HG02759 (cell line): ENCODE measurements around the gene OR6S1.

Source experiments
- ATAC-seq: cut with Tn5 transposase; IDR thresholded peaks from one replicate; pipeline ENCODE4 v1.9.1; 2021; ENCODE audit warnings: mild to moderate bottlenecking, moderate library complexity; ENCODE audit not compliant: unreplicated experiment

OR6S1 gene, protein sequence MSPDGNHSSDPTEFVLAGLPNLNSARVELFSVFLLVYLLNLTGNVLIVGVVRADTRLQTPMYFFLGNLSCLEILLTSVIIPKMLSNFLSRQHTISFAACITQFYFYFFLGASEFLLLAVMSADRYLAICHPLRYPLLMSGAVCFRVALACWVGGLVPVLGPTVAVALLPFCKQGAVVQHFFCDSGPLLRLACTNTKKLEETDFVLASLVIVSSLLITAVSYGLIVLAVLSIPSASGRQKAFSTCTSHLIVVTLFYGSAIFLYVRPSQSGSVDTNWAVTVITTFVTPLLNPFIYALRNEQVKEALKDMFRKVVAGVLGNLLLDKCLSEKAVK

DNA sequence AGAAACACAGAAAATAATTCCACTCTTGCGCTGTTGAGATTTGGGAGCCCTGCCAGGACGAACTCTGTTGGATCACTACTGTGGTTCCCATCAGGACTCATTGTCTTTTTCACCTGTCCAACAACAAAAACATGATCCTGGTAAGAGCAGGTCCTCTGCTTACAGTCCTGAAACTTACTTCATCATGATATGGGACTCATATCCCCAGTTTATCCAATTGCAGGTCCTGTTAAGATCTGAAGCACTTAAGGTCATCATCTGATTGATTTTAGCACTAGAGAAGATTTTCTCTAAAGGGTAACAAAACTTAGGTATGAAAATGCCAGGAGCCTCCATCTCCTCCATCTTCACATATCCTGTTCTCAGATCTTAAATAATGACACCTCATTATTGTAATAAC lies at the start of gene OR6S1:
OR6S1 (minus strand) TSS at position 101 of the 400 bp plus-strand sequence; CDS start at position 101, 0 bp downstream.
- ATAC-seq: no peak

DNA sequence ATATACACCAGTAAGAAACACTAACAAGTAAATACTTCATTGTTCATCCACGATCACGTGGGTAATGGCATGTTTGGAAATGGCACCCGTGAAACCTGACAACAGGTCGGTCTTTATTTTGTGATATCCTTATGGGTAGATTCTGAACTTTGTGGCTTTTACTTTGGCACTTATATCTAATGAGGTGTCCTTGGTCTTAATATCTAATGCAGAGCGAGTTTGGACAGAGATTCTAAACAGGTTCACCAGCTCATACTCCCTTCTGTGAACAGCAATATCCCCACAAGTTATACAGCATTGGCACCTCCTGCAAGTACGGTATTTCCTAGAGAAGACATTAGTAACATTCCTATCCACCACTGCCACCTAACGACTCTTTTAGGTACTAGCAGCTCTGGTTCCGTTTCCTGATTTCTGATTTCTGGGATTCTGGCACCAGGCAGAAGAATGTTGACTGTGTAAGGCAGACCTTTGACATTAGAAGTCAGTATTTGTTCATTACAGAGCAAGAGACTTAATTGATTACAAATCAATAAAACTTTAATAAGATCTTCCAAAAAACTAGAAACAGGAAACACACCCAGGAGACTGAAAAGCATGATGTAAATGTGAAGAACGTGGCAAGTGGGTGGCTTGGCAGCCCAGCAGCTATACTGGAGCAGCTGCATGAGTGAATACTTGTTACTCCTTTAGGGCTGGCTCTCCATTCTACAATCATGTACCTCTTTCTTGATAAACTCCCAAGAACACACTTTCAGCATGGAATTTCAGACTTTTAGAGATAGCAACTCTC lies 49.6 kb upstream of the OR6S1 start:
- peak; percentile 71 for ATAC-seq

GRCh38 chr14:20688167-20688839 lies 46.8 kb upstream of the OR6S1 start, which contains the start of gene ANG:
ANG (plus strand) TSS chr14:20688764; CDS start chr14:20693565, 4,801 bp downstream.
- ATAC-seq: no peak

- no peak for ATAC-seq
These were observed 46.1 kb upstream of the OR6S1 start for GRCh38 chr14:20687362-20688166.

- no peak for ATAC-seq
These were observed 45.1 kb upstream of the OR6S1 start for GRCh38 chr14:20686386-20687143.

DNA sequence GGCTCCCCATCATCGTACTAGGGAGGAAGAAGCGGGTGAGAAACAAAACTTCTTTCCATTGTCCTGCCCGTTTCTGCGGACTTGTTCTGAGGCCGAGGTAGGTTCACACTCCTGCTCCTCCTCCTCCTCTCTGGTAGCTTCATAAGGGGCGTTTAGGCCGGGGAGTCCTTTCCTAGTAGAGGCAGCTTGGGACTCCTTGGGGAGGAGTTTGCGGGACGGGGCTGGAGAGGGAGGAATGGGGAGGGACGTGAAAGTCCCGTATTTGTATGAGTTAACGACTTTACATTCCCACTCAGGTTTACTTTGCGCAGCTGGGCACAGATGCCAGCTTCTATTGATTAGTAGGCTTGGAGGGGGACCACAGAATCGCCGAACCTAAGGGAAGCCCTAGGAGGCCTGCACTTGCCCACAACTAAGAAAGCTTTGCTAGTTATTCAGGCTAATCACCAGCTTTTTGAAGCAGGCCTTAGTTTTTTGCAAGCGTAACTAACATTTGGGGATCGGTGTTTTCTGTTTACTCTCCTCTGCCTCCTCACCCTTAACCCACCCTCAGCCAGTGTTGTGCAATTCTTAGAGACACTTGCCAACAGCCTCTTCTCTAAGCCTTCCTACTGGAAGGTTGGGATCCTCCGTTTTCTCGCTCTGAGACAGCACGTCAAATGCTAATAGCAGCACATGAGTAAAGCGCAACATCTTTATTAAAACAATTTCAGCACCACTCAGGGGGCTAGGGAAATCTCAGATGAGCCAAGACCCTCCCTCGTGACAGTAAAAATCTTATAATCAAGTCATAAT lies 43.4 kb upstream of the OR6S1 start:
- ATAC-seq: no peak

- peak; percentile 32 for ATAC-seq
These were observed 42.6 kb upstream of the OR6S1 start, which contains the start of gene RNASE4 for GRCh38 chr14:20683891-20684661. RNASE4 (plus strand) TSS chr14:20684560; CDS start chr14:20699372, 14,812 bp downstream.

DNA sequence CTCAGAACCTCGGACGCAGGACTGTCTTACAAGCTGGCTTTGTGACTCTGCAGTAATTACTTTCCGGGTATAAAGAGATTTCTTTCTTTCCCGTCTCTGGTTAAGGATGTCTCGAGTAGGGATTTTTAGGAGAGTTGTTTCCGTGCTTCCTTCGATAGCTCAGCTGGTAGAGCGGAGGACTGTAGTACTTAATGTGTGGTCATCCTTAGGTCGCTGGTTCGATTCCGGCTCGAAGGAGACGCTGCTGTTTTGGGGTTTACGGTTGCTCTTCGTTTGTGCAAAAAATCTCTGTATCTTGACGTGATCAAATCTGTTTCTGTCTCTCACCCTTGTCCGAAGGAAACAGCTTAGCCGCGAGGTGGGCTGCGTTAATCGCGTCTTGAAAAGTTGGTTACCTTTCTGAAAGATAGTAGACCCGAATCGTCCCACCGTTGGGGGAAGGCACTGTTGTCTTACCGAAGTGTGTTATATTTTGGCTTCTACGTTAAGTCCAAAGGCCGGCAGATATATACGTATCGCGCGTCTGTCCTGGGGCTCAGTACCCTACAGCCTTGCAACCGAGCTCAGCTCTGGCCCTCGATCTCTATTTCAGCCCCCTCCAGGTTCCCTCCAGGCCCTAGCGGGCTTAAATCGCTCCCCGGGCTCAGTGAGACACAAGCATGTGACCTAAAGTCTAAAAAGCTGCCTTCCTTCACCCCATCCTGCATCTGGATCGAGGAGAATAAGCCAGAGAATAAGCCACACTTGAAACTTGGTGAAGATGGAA lies 41.8 kb upstream of the OR6S1 start:
- peak; percentile 33 for ATAC-seq

GRCh38 chr14:20682435-20683124 lies 41.1 kb upstream of the OR6S1 start:
- ATAC-seq: peak; percentile 49

DNA sequence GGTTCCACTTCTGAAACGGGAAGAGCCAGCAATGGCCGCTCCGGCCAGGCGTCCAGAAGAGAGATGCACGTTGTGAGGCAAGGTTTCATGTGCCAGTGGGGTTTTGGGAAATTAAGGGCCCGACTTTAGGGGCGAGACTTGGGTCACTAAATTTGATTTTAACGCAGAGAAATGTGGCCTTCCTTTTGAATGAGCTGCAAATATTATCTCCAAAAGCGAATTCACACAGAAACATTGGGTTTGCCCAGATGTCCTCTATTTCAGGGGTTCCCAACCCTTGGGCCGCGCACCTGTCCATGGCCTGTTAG lies 40.6 kb upstream of the OR6S1 start:
- no peak for ATAC-seq

DNA sequence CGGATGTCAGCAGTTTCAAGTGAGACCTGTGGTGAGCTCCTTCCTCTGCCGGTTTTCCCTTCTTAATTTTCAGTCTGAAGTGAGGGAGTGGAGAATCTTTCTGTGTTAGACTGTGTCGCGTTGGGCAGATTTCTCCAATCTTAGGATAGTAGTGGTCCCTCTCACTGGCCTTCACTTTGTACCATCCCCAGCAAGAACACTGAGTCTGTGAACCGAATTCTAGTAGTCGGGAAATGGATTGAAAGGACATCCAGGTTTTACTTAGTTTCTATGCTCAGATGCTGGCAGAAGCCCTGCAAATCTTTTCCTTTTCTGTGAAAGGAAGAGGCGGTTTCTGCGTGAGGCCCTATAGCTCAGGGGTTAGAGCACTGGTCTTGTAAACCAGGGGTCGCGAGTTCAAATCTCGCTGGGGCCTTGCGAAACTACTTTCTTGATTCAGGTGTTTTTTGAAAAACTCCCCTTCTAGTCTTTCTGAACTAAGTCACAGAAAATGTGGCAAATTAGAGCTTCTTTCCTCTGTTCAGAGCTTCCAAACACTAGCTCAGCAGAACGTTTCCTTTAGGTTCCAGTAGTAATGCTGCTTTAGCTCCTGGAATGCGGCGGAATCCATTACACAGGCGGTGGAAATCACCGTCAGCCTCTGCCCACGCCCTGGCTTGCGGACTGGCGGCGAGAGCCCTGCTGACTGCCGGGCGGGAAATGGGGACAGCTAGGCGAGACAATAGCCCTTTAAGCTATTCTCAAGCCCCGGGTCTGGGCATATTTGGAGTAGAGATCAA lies 40.0 kb upstream of the OR6S1 start:
- peak; percentile 30 for ATAC-seq

GRCh38 chr14:20680843-20681347 lies 39.4 kb upstream of the OR6S1 start:
- ATAC-seq: no peak

GRCh38 chr14:20680363-20680762 lies 38.9 kb upstream of the OR6S1 start:
- no peak for ATAC-seq

- ATAC-seq: no peak
These were observed 38.4 kb upstream of the OR6S1 start for GRCh38 chr14:20679907-20680306.

DNA sequence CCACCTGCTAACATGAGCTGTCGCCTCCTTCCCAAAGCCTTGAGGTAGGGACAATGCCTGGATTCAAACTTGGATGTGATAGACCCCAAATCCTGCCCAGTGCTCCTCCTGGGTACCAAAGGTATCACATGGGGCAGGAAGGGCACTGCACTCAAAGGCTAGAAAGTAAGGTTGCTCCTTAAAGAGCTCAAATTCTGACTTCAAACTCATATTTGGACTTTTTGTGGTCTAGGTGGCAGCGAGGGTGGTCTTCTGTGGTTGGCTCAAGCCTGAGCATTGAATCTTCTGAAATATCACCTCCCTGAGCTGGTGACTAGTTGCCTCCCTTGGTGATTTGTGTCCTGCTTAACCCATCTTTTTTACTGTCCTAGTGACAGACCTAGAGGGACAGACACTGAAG lies 34.6 kb upstream of the OR6S1 start:
- ATAC-seq: no peak

DNA sequence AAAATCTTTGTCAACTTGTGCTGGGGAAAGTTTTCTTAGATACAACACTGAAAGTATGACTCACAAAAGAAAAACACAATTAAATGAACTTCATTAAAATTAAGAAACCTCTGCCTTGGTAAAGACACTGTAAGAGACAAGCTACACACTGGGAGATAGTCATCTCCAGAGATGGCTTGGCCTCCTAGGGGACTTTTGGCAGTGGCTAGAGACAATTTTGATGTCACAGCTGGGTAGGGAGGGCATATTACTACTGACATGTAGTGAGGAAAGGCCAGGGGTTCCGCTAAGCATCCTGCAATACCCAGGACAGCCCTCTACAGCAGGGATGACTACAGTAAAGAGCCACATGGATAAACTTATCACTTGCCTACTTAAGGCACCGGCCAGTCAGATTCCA lies 34.2 kb upstream of the OR6S1 start:
- ATAC-seq: no peak
